MM.1S (cell line): ENCODE measurements around the gene KCNH4.

ENCODE experiments used
- DNase-seq: peaks from one replicate; pipeline ENCODE4 v3.0.0-alpha.2; 2015
- H2AFZ ChIP-seq: fragments of 300-600 bp; sonication (generic); 2 replicates; pipeline ENCODE4 v1.6.0; 2016; ENCODE audit warnings: antibody characterized with exemption, low read length
- H3F3A ChIP-seq: fragments of 300-600 bp; sonication (generic); 2 replicates; pipeline ENCODE4 v1.6.1; 2016; ENCODE audit warnings: mild to moderate bottlenecking, antibody characterized with exemption, low read length, moderate library complexity, mixed read lengths; ENCODE audit not compliant: insufficient read depth
- H3K27ac ChIP-seq: fragments of 300-600 bp; sonication (generic); 2 replicates; pipeline ENCODE4 v1.5.1; 2016; ENCODE audit warnings: mild to moderate bottlenecking, low read length
- H3K27me3 ChIP-seq: fragments of 300-600 bp; sonication (generic); replicated peaks from 2 replicates; pipeline ENCODE4 v1.6.0; 2016; ENCODE audit warnings: low read length; ENCODE audit not compliant: insufficient read depth
- H3K36me3 ChIP-seq: fragments of 300-600 bp; sonication (generic); replicated peaks from 2 replicates; pipeline ENCODE4 v1.6.1; 2016; ENCODE audit warnings: mild to moderate bottlenecking, low read length, mixed read lengths; ENCODE audit not compliant: insufficient read depth
- H3K4me1 ChIP-seq: fragments of 300-600 bp; sonication (generic); 2 replicates; pipeline ENCODE4 v1.6.1; 2016; ENCODE audit warnings: low read length, mixed read lengths
- H3K4me2 ChIP-seq: fragments of 300-600 bp; sonication (generic); 2 replicates; pipeline ENCODE4 v1.6.0; 2016; ENCODE audit warnings: low read depth, low read length
- H3K4me3 ChIP-seq: fragments of 300-600 bp; sonication (generic); 2 replicates; pipeline ENCODE4 v1.5.1; 2016; ENCODE audit warnings: low read length, mixed read lengths
- H3K79me2 ChIP-seq: fragments of 300-600 bp; sonication (generic); 2 replicates; pipeline ENCODE4 v1.6.1; 2016; ENCODE audit warnings: mixed run types, low read length, mixed read lengths
- H3K9ac ChIP-seq: fragments of 300-600 bp; sonication (generic); 2 replicates; pipeline ENCODE4 v1.6.1; 2016; ENCODE audit warnings: low read length, mixed read lengths
- H3K9me2 ChIP-seq: fragments of 300-600 bp; sonication (generic); replicated peaks from 2 replicates; pipeline ENCODE4 v1.6.1; 2016; ENCODE audit warnings: mild to moderate bottlenecking, low read length, mixed read lengths; ENCODE audit not compliant: insufficient read depth
- H3K9me3 ChIP-seq: fragments of 300-600 bp; sonication (generic); replicated peaks from 2 replicates; pipeline ENCODE4 v1.6.1; 2016; ENCODE audit warnings: mild to moderate bottlenecking, low read length, mixed read lengths; ENCODE audit not compliant: insufficient read depth
- H4K20me1 ChIP-seq: fragments of 300-600 bp; sonication (generic); 2 replicates; pipeline ENCODE4 v1.6.1; 2016; ENCODE audit warnings: mild to moderate bottlenecking, low read length, moderate library complexity, mixed read lengths; ENCODE audit not compliant: insufficient read depth
- EZH2 ChIP-seq: fragments of 300-600 bp; sonication (generic); optimal IDR thresholded peaks from 2 replicates; pipeline ENCODE3; 2017; ENCODE audit warnings: low read depth, mild to moderate bottlenecking, antibody characterized with exemption, low read length, mixed read lengths
- EZH2phosphoT487 ChIP-seq: fragments of 300-600 bp; sonication (generic); IDR thresholded peaks from 2 replicates; pipeline ENCODE4 v1.6.1; 2018; ENCODE audit warnings: antibody characterized with exemption, low read length
- TF ChIP-seq, protein P1 (sequence below): fragments of 300-600 bp; sonication (generic); IDR thresholded peaks from 2 replicates; pipeline ENCODE4 v1.5.1; 2016; ENCODE audit warnings: antibody characterized with exemption, low read length, mixed read lengths

KCNH4 gene

DNA sequence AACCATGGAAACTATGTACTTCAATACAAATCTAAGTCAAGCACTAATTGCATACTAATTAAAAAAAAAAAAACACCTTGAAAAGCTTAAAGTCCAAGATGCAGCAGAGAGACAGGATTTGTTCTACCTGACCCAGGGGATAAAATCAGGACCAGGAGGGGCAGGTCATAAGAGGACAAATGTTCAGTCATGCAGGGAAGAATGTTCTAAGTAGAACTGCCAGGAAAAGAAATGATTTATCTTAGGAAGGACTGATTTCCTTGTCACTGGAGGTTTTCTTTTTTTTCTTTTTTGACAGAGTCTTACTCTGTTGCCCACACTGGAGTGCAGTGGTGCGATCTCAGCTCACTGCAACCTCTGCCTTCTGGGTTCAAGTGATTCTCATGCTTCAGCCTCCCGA, 22.4 kb upstream of the KCNH4 start:
- no peaks in the 10 kb centered on the region for H3K4me1 ChIP-seq
- H3K79me2 ChIP-seq, result no peaks in the 10 kb centered on the region
- no peak overlapping the region for H2AFZ ChIP-seq
- no peak overlapping the region for H3K4me3 ChIP-seq
- no peak for DNase-seq
- H3K27me3 ChIP-seq, result no peaks in the 10 kb centered on the region
- no peak overlapping the region for H3K9ac ChIP-seq
- TF ChIP-seq EZH2 (no peak), EZH2phosphoT487 (no peak)
- TF ChIP-seq, protein P1, sequence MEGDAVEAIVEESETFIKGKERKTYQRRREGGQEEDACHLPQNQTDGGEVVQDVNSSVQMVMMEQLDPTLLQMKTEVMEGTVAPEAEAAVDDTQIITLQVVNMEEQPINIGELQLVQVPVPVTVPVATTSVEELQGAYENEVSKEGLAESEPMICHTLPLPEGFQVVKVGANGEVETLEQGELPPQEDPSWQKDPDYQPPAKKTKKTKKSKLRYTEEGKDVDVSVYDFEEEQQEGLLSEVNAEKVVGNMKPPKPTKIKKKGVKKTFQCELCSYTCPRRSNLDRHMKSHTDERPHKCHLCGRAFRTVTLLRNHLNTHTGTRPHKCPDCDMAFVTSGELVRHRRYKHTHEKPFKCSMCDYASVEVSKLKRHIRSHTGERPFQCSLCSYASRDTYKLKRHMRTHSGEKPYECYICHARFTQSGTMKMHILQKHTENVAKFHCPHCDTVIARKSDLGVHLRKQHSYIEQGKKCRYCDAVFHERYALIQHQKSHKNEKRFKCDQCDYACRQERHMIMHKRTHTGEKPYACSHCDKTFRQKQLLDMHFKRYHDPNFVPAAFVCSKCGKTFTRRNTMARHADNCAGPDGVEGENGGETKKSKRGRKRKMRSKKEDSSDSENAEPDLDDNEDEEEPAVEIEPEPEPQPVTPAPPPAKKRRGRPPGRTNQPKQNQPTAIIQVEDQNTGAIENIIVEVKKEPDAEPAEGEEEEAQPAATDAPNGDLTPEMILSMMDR, result no peak
- no peaks in the 10 kb centered on the region for H3K36me3 ChIP-seq
- no peaks in the 10 kb centered on the region for H3K9me2 ChIP-seq
- H4K20me1 ChIP-seq, result no peaks in the 10 kb centered on the region
- no peak overlapping the region for H3K27ac ChIP-seq
- H3K9me3 ChIP-seq, result no peaks in the 10 kb centered on the region
- no peak overlapping the region for H3K4me2 ChIP-seq
- H3F3A ChIP-seq, result no peaks in the 10 kb centered on the region

DNA sequence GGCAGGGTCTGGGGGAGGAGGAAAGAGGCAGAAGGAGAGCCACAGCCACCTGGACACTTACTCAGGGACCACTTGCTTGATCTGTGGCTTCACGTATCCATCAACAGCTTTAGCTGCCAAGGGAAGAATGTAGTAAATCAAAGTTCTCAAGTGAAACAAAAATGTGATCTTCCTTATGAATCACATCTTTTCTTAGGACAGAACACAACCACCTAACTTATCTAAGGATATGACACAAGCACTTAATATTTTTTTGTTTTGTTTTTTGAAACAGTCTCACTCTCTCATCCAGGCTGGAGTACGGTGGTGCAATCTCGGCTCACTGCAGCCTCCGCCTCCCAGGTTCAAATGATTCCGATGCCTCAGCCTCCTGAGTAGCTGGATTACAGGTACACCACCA, 21.8 kb upstream of the KCNH4 start:
- TF ChIP-seq, protein P1, result no peak
- no peak for TF ChIP-seq EZH2phosphoT487
- TF ChIP-seq EZH2, result no peak
- Histone ChIP-seq H3K79me2 (no peaks in the 10 kb centered on the region), H4K20me1 (no peaks in the 10 kb centered on the region), H3K4me1 (no peaks in the 10 kb centered on the region), H3K27ac (no peak overlapping the region), H3K4me3 (no peak overlapping the region), H3K36me3 (no peaks in the 10 kb centered on the region), H3K27me3 (no peaks in the 10 kb centered on the region), H2AFZ (no peak overlapping the region), H3K9ac (no peak overlapping the region), H3K9me2 (no peaks in the 10 kb centered on the region), H3K9me3 (no peaks in the 10 kb centered on the region), H3F3A (no peaks in the 10 kb centered on the region), H3K4me2 (no peak overlapping the region)
- DNase-seq, result no peak

DNA sequence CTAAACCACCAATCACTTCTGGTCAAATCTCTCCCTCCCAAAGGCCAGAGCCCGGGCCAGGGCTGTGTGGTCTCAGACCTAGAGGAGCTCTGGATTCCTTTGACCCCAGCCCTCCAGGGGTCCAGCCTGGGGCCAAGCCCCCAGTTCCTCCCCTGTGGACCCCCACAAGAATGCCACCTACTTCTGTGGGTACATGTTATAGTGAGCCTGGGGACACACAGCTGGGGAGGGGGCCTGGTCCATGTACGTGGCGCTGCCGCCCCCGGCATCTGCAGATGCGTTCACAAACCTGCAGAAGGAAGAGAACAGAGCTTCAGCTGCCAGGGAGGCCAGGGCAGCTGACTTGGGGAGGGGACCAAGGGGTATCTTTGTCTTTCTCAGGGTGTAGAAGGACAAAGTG, 21.2 kb upstream of the KCNH4 start:
- Histone ChIP-seq H2AFZ (no peak overlapping the region), H3F3A (no peaks in the 10 kb centered on the region), H3K4me1 (no peaks in the 10 kb centered on the region), H3K4me3 (no peak overlapping the region), H3K27me3 (no peaks in the 10 kb centered on the region), H4K20me1 (no peaks in the 10 kb centered on the region), H3K9me2 (no peaks in the 10 kb centered on the region), H3K9me3 (no peaks in the 10 kb centered on the region), H3K27ac (no peak overlapping the region), H3K36me3 (no peaks in the 10 kb centered on the region), H3K9ac (no peak overlapping the region), H3K79me2 (no peaks in the 10 kb centered on the region), H3K4me2 (no peak overlapping the region)
- no peak for DNase-seq
- no peak for TF ChIP-seq EZH2
- no peak for TF ChIP-seq EZH2phosphoT487
- TF ChIP-seq, protein P1, result no peak
